Neural progenitor cell (in vitro differentiated cells): Measurements from ENCODE around the gene ARHGAP28.

ENCODE experiments used
- EZH2phosphoT487 ChIP-seq: fragments of 200-600 bp; sonication (generic); IDR thresholded peaks from 2 replicates; pipeline ENCODE4 v1.6.1; 2017; ENCODE audit warnings: antibody characterized with exemption
- TF ChIP-seq, protein P1 (sequence below): fragments of 200-600 bp; sonication (generic); IDR thresholded peaks from 2 replicates; pipeline ENCODE4 v1.5.1; 2017; ENCODE audit warnings: antibody characterized with exemption, mild to moderate bottlenecking

DNA sequence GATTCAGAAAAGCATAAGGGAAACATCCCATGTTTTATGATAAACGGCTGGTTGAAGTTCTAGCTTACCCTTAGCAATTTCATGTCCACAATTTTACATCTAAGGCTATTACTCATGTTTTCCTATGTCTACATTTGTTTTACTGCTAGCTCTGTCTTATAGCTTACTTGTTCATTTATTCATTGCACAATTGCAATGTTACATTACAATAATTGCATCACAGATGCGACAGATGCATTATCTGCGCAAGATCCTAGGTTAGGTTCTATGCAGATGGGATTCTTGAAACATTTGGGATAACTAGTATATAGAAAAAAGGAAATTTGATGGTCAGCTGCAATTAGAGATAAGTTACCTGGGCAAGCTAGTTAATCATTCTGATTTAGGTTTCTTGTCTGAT, 108.4 kb downstream of the ARHGAP28 start:
- TF ChIP-seq EZH2phosphoT487 = no peak
- TF ChIP-seq, protein P1, sequence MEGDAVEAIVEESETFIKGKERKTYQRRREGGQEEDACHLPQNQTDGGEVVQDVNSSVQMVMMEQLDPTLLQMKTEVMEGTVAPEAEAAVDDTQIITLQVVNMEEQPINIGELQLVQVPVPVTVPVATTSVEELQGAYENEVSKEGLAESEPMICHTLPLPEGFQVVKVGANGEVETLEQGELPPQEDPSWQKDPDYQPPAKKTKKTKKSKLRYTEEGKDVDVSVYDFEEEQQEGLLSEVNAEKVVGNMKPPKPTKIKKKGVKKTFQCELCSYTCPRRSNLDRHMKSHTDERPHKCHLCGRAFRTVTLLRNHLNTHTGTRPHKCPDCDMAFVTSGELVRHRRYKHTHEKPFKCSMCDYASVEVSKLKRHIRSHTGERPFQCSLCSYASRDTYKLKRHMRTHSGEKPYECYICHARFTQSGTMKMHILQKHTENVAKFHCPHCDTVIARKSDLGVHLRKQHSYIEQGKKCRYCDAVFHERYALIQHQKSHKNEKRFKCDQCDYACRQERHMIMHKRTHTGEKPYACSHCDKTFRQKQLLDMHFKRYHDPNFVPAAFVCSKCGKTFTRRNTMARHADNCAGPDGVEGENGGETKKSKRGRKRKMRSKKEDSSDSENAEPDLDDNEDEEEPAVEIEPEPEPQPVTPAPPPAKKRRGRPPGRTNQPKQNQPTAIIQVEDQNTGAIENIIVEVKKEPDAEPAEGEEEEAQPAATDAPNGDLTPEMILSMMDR = no peak
